Right ventricle myocardium superior (tissue), 1 donor: ENCODE results near the gene NHS. TPM values are rescaled to one million over a fixed set of nuclear protein-coding genes. Genes with fewer than 3 reads are reported as not detected.
A peak's percentile ranks its signal among the peaks of the same experiment; 100 is the strongest.
"Not testable (repeated sequence)": the region's sequence is repeated elsewhere in the genome, so short reads cannot be mapped to it uniquely, and the experiment has no call there.

ENCODE experiments used
- ATAC-seq: fragments of 200-7000 bp; cut with Tn5 transposase; one replicate; pipeline ENCODE4 v1.9.1; 2020; ENCODE audit warnings: mild to moderate bottlenecking; ENCODE audit not compliant: poor library complexity
- DNase-seq: peaks from one replicate; pipeline ENCODE4 v3.0.0-alpha.2; 2020
- intact Hi-C: fragments of 100-400 bp; cut with DNase I; formaldehyde crosslinking; loops from one replicate; pipeline ENCODE4 v1.11.2; 2022
- total RNA-seq: library from RNA; stranded (reverse); fragmentation: NEBNext Ultra II Directional; extraction: Animal tissue kit (Norgen Biotek cat#: 25700); gene quantifications from one replicate; pipeline ENCODE4 v1.2.1, GENCODE V29; 2021
- donor health status: DM: no; HTN: yes; CAD: no; lungs with severe emphysema.

The NHS gene
- total RNA-seq, 1 donor from 2014 or later, result 1.2 TPM

DNA sequence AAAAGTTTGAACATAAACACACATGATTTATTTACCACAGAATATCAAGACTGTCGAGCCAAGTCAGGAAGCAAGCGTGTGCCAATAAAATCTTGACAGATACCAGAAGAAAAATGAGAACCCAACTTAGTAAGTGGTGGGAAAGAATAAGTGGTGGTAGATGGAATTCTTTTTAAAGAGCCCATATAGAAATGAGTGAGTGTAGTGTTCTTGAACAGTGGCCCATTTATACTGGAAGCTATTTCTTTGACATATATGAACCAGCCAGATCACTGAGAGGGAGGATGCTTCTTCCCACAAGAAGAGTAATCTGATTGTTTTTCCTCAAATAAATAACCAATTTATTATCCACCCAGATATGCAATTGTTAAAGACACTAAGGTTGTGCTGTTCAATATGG lies 98.0 kb downstream of the NHS start:
- intact Hi-C loops, result no loop called here
- ATAC-seq, result no peak
- DNase-seq, result no peak

GRCh38 chrX:17474892-17475291 lies 99.9 kb downstream of the NHS start:
- DNase-seq, result no peak
- intact Hi-C loops, result no loop called here
- peak; percentile 20 for ATAC-seq

GRCh38 chrX:17475449-17476217 lies 100.6 kb downstream of the NHS start:
- intact Hi-C loops, result no loop called here
- ATAC-seq (no peak), DNase-seq (no peak)

GRCh38 chrX:17476411-17476810 lies 101.4 kb downstream of the NHS start:
- DNase-seq, result no peak
- intact Hi-C loops, result no loop called here
- ATAC-seq, result no peak

- ATAC-seq (no peak), DNase-seq (no peak)
- intact Hi-C loops, result no loop called here
Measured at GRCh38 chrX:17481086-17481485, 106.1 kb downstream of the NHS start.

GRCh38 chrX:17484592-17484991 lies 109.6 kb downstream of the NHS start:
- ATAC-seq (no peak), DNase-seq (no peak)
- intact Hi-C loops, result no loop called here

DNA sequence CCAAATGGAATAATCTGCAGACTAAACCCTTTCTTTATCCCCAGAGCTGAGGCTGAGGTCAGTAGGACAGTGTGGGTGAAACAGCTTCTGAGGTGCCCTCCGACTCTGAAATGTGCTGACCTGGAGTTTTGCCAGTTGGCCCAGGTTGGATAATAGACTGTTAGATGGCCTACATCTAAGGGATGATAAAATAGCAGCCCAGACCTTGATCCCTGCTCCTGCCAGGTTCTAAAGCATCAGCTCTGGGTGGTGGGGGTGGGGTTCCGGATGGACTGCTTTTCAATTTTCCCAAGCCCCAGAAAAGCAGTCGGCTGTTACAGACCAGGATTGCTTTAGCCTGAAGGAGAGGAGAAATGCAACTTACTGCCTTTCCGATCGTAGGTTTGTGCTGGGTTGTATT lies 110.4 kb downstream of the NHS start:
- DNase-seq, result no peak
- ATAC-seq, result no peak
- intact Hi-C loops, result no loop called here

GRCh38 chrX:17488036-17488435 lies 113.0 kb downstream of the NHS start:
- DNase-seq (no peak), ATAC-seq (no peak)
- intact Hi-C loops, result no loop called here

DNA sequence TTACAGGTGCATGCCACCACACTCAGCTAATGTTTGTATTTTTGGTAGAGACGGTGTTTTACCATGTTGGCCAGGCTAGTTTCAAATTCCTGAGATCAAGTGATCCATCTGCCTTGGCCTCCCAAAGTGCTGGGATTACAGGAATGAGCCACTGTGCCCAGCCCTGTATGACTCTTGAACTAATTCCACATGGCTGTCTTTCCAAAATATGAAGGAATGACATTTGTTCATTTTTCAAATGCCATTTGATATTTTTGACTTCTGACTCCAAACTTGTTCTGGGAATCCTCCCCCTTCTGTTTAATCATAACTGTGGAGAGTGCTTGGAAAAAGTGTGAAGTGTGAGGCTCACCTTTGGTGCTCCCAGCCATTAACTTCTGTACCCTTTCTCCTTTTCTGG lies 119.2 kb downstream of the NHS start:
- intact Hi-C loops, result no loop called here
- DNase-seq (no peak), ATAC-seq (no peak)

- no peak for ATAC-seq
Measured at GRCh38 chrX:17495052-17495451, 120.1 kb downstream of the NHS start.

DNA sequence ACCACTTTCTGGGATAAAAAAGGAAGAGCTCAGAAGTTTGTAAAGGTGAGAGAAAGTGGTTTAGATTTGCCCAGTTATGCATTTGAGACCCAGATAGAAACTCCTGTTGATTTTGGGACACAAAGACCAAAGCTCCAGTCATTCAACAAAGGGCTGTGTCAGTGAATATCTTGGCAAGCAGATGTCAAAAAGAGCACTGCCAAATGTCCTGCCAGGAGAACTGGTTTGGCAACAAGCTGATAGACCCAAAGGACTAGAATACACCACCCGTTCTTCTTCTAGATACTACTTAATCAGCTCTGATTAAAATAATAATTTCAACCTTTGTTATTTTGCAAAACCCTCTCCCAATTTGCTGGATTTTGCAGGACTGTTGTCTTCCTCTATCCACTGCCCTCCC lies 121.4 kb downstream of the NHS start:
- ATAC-seq (peak; percentile 62), DNase-seq (no peak)
- intact Hi-C loops, result no loop called here

More at GRCh38 chrX:17495052-17495451, 120.1 kb downstream of the NHS start:
- DNase-seq, result no peak
- intact Hi-C loops, result no loop called here

DNA sequence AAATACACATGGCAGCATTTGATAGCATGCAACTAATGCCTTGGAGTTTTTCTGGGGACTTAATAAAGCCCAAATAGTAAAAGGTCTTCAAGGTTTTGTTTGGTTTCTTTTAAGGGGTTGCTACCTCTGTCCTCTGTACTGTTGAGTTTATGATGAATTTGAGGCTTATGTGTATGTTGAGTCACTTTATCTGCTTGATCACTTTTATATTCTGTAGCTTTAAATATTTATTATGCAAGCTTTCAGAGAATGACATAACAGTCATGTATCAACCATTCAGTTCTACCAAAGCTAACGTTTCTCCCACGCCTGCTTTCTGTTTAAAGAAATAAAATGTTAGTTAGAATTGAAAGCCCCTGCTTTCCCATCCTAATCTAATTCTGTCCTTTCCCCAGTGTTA lies 122.2 kb downstream of the NHS start:
- intact Hi-C loops, result no loop called here
- ATAC-seq (no peak), DNase-seq (no peak)

DNA sequence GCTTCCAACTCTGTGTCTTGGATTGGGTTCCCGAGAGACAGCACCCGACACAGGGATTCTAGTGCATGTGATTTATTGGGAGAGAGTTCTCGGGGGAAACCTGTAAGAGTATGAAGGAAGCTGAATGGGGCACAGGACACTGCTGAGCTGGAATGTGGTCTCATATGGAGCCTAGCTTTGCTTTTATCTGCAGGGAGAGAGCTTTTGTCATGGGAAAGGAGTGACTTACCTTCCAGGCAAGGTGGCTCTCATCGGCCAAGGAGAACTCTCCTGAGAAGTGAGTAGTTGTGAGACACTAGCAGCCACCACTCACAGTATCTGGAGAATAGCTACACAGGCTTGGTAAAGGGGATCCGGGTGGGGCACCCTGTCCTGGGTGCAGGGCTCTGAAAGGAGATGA lies 124.5 kb downstream of the NHS start:
- intact Hi-C loops, result no loop called here
- DNase-seq, result no peak
- ATAC-seq, result no peak

DNA sequence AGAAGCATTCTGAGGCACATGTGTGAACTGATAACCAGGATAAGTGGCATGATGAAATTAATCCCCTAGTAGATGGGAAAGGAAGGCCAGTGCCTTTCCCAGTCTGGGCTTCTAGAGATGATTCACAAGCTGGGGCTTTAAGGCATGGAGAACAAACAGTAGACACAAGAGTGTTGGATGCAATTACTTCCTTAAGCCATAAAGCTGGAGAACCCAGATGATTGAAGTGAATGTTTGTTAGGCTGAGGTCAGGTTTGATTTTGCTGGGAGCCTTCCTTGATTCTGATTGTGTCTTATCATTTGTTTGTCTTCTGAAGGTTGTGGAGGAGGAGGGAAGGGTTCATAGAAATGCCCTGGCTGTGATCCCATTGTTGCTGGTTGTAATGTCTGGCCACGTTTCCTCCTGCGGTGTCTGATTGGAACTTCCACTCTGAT lies 125.2 kb downstream of the NHS start:
- DNase-seq, result no peak
- intact Hi-C loops, result no loop called here
- ATAC-seq, result no peak

- intact Hi-C loops, result no loop called here
- ATAC-seq, result no peak
- DNase-seq, result no peak
Measured at GRCh38 chrX:17501746-17502145, 126.7 kb downstream of the NHS start.

DNA sequence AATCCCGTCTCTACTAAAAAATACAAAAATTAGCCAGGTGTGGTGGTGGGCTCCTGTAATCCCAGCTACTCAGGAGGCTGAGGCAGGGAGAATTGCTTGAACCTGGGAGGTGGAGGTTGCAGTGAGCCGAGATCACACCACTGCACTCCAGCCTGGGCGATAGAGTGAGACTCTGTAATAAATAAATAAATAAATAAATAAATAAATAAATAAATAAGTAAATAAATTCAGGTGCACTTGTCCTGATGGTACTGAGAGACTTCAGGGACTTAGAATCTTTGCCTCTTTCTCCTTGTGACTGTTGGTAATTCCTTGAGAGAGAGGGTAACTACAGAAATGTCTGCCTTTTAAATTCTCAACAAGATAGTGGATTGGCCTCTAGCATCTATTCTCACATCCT lies 131.4 kb downstream of the NHS start:
- intact Hi-C loops, DNase-seq, ATAC-seq: not testable (repeated sequence)

DNA sequence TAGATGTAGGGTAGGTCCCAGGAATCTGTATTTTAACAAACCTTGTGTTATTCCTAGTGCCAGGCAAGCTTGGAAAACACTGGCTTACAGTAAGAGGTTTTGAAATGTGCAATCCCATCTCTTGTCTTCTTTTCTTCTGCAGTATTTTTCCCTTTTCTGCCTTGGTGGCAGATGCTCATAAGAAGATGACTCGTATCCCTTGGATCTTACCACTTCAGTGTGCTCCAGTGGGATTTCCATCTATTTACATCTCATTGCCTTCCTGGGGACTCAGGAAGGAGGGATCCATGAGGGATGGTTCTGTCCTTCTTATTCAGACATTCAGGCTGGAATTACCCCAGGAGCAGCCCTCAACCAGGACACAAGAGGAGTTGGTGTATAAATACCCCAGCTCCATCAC lies 136.6 kb downstream of the NHS start:
- intact Hi-C loops, result no loop called here
- ATAC-seq, result no peak
- DNase-seq, result no peak

- intact Hi-C loops, result no loop called here
- peak; percentile 91 for ATAC-seq
- DNase-seq, result peak; percentile 82
Measured at GRCh38 chrX:17519358-17519757, 144.4 kb downstream of the NHS start.

- intact Hi-C loops, result no loop called here
- DNase-seq, result no peak
- peak; percentile 74 for ATAC-seq
Measured at GRCh38 chrX:17520016-17520615, 145.1 kb downstream of the NHS start.

DNA sequence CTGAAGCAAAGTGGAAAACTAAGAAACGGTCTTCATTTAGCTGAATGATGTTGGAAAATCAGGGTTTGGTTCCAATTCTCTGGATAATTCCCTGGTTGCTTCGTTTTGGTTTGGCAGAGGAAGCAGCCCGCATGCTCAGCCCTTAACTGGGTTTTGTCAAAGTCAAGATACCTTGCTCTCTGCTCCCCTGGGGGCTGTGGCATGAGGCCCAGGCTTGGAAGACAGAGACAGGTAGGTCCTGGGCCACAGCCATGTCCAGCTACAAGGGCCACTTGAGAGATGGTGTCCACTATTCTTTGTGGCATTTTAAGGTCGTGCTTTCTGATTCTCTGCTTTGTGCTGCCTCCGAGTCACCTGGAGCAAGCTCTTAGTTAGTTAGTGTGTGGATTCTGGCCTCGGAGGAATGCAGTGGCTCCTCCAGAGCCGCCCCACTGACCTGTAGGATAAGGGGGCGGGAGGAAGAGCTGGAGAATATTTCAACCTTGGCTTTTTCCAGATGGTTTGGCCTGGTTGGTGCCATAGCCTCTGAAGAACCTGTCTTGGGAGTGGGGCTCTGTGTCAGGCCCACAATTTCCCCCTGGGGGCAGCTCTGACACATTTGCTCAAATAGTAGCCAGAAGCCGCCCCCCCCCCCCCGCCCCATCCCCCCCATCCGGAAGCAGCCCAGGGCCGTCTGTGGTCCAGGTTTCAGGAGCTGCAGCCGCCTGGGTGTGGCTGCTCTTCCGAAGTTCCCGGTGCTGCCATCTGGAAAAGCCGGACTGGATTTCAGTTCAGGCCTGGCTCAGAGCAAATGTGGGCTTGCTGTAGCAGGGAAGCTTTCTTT lies 147.1 kb downstream of the NHS start:
- no peak for DNase-seq
- ATAC-seq, result no peak
- intact Hi-C loops, result no loop called here
